NCI-H1105 (cell line): ENCODE results near the gene BCAS3.
"Not testable (repeated sequence)": the region's sequence is repeated elsewhere in the genome, so short reads cannot be mapped to it uniquely, and the experiment has no call there.

Experiments used
- DNase-seq: peaks from one replicate; lab custom pipeline; 2025; lab: John Stamatoyannopoulos, UW

Gene BCAS3

GRCh38 chr17:61422116-61422799, 744.6 kb downstream of the BCAS3 start:
- DNase-seq = no peak

- DNase-seq = no peak
Measured at GRCh38 chr17:61422869-61423268, 745.2 kb downstream of the BCAS3 start.

- no peak for DNase-seq
Measured at GRCh38 chr17:61423967-61424649, 746.5 kb downstream of the BCAS3 start.

- no peak for DNase-seq
Measured at GRCh38 chr17:61425682-61426481, 748.2 kb downstream of the BCAS3 start.

GRCh38 chr17:61426482-61427304, 749.0 kb downstream of the BCAS3 start:
- no peak for DNase-seq

- no peak for DNase-seq
Measured at GRCh38 chr17:61427567-61427966, 749.9 kb downstream of the BCAS3 start.

GRCh38 chr17:61429274-61429673, 751.6 kb downstream of the BCAS3 start:
- no peak for DNase-seq

- not testable (repeated sequence) for DNase-seq
Measured at GRCh38 chr17:61429831-61430230, 752.2 kb downstream of the BCAS3 start.

- DNase-seq = no peak
Measured at GRCh38 chr17:61431594-61432311, 754.1 kb downstream of the BCAS3 start.

- no peak for DNase-seq
Measured at GRCh38 chr17:61436273-61436672, 758.6 kb downstream of the BCAS3 start.

- DNase-seq = no peak
Measured at GRCh38 chr17:61436995-61437704, 759.5 kb downstream of the BCAS3 start.

GRCh38 chr17:61440697-61441096, 763.0 kb downstream of the BCAS3 start:
- DNase-seq = no peak

- not testable (repeated sequence) for DNase-seq
Measured at GRCh38 chr17:61441507-61441906, 763.9 kb downstream of the BCAS3 start.

- no peak for DNase-seq
Measured at GRCh38 chr17:61442136-61442775, 764.6 kb downstream of the BCAS3 start.
